ENCODE measurements around the gene GPHA2. TPM values are rescaled to one million over a fixed set of nuclear protein-coding genes. Genes with fewer than 3 reads are reported as not detected.

GPHA2 gene
- total and polyA plus RNA-seq, 2 of the 13 experiments (the other 11 are each of a cell fraction or from before 2014, with no cell fraction given) = 13.0 to 19.1 TPM

- peak; percentile 6; the same call in 1 of the 2 replicates for TF ChIP-seq ZBTB4 (CRISPR knock-in tag; IDR thresholded peaks at IDR 0.05; ENCODE audit: borderline replicate concordance)
- peak; percentile 69 for TF ChIP-seq ZFX (CRISPR knock-in tag; IDR thresholded peaks at IDR 0.05; ENCODE audit: low read depth)
- TF ChIP-seq RBFOX2 (IDR thresholded peaks at IDR 0.05; ENCODE audit: low read depth, low read length) = peak; percentile 46
- TF ChIP-seq ZSCAN30 (CRISPR knock-in tag; IDR thresholded peaks at IDR 0.05) = no peak
- peak; percentile 94 for TF ChIP-seq IRF2 (CRISPR knock-in tag; IDR thresholded peaks at IDR 0.05)
- peak; percentile 49; the same call in 1 of the 2 replicates for TF ChIP-seq YEATS2 (CRISPR knock-in tag; IDR thresholded peaks at IDR 0.05; ENCODE audit: borderline replicate concordance)
- 0 out of 2 replicates have a peak, but pooled peaks have one; percentile 22 for TF ChIP-seq ZNF225 (CRISPR knock-in tag; IDR thresholded peaks at IDR 0.05)
- TF ChIP-seq SUZ12 (IDR thresholded peaks at IDR 0.05; ENCODE audit: low read depth, low read length) = no peak
- TF ChIP-seq ZNF713 (CRISPR knock-in tag; IDR thresholded peaks at IDR 0.05) = no peak
- TF ChIP-seq, protein P1, sequence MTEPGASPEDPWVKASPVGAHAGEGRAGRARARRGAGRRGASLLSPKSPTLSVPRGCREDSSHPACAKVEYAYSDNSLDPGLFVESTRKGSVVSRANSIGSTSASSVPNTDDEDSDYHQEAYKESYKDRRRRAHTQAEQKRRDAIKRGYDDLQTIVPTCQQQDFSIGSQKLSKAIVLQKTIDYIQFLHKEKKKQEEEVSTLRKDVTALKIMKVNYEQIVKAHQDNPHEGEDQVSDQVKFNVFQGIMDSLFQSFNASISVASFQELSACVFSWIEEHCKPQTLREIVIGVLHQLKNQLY (CRISPR knock-in tag; IDR thresholded peaks at IDR 0.05) = 0 out of 2 replicates have a peak, but pooled peaks have one; percentile 38
- peak; percentile 81 for TF ChIP-seq ARID5B (CRISPR knock-in tag; IDR thresholded peaks at IDR 0.05)
- no peak for TF ChIP-seq SCMH1 (CRISPR knock-in tag; IDR thresholded peaks at IDR 0.05; ENCODE audit: borderline replicate concordance)
- TF ChIP-seq ARHGAP35 (CRISPR knock-in tag; IDR thresholded peaks at IDR 0.05; ENCODE audit: borderline replicate concordance) = no peak
- peak; percentile 43; the same call in 1 of the 2 replicates for TF ChIP-seq HMG20B (CRISPR knock-in tag; conservative IDR thresholded peaks at IDR 0.05)
- TF ChIP-seq IKZF4 (CRISPR knock-in tag; IDR thresholded peaks at IDR 0.05; ENCODE audit: borderline replicate concordance, low read depth, not compliant biosample characterization) = peak; percentile 52
- TF ChIP-seq, protein P2, sequence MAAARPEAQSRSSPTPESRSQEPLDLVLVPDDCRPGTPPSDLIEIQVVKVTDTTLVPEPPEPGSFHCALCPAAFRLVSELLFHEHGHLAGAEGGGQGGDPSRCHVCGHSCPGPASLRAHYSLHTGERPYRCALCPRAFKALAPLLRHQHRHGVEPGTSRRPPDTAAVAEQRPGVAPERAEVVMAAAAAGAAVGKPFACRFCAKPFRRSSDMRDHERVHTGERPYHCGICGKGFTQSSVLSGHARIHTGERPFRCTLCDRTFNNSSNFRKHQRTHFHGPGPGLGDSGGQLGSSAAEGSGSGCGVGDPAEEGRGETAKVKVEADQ (CRISPR knock-in tag; IDR thresholded peaks at IDR 0.05; ENCODE audit: borderline replicate concordance) = 0 out of 2 replicates have a peak, but pooled peaks have one; percentile 34
- peak; percentile 82 for TF ChIP-seq MEF2D (CRISPR knock-in tag; IDR thresholded peaks at IDR 0.05)
- TF ChIP-seq KMT2A (CRISPR knock-in tag; IDR thresholded peaks at IDR 0.05) = no peak; the same call in 1 of the 2 replicates
Observed at GRCh38 chr11:64894070-64894811, 41.5 kb downstream of the GPHA2 start (continued).

All from HepG2 (cell line).